ENCODE data around the gene HOXD4. TPM values are rescaled to one million over a fixed set of nuclear protein-coding genes. Genes with fewer than 3 reads are reported as not detected.

Gene HOXD4
- polyA plus RNA-seq, 2 of the 4 experiments (the other 2 are of a cell fraction): 0.27 to 0.87 TPM

DNA sequence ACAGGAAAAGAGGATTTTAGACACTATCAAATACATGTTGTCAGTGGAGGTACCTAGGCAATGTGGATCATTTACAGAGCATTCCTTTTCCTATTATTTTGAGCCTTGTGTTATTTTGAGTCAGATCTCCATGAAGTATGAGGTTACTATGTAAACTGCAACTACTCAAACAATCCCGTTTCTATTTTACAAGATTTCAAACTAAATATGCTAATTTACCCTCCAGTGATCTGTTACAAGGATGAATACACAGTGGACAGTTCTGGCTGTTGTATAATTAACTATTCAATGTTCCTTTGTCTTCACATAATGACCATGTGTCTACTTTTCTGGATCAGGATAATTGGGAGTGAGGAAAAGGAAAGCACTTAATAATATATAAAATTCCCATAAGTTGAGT lies 41.7 kb downstream of the HOXD4 start (continued):
- TF ChIP-seq, protein P1, sequence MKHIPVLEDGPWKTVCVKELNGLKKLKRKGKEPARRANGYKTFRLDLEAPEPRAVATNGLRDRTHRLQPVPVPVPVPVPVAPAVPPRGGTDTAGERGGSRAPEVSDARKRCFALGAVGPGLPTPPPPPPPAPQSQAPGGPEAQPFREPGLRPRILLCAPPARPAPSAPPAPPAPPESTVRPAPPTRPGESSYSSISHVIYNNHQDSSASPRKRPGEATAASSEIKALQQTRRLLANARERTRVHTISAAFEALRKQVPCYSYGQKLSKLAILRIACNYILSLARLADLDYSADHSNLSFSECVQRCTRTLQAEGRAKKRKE (CRISPR knock-in tag; IDR thresholded peaks at IDR 0.05; ENCODE audit: low read depth): no peak
- TF ChIP-seq TP53 (CRISPR knock-in tag; IDR thresholded peaks at IDR 0.05): no peak
- TF ChIP-seq SREBF2 (IDR thresholded peaks at IDR 0.05): no peak
- no peak for TF ChIP-seq HDAC2 (IDR thresholded peaks at IDR 0.05)
- TF ChIP-seq, protein P2, sequence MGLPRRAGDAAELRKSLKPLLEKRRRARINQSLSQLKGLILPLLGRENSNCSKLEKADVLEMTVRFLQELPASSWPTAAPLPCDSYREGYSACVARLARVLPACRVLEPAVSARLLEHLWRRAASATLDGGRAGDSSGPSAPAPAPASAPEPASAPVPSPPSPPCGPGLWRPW (IDR thresholded peaks at IDR 0.05): no peak
- TF ChIP-seq CHD4 (IDR thresholded peaks at IDR 0.05; ENCODE audit: borderline replicate concordance): no peak
- TF ChIP-seq CBX8 (IDR thresholded peaks at IDR 0.05): no peak
- TF ChIP-seq, protein P3, sequence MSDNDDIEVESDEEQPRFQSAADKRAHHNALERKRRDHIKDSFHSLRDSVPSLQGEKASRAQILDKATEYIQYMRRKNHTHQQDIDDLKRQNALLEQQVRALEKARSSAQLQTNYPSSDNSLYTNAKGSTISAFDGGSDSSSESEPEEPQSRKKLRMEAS (IDR thresholded peaks at IDR 0.05): no peak
- no peak for TF ChIP-seq HOXA7 (CRISPR knock-in tag; IDR thresholded peaks at IDR 0.05)
- no peak for TF ChIP-seq MAFK (IDR thresholded peaks at IDR 0.05; ENCODE audit: partially characterized antibody)

DNA sequence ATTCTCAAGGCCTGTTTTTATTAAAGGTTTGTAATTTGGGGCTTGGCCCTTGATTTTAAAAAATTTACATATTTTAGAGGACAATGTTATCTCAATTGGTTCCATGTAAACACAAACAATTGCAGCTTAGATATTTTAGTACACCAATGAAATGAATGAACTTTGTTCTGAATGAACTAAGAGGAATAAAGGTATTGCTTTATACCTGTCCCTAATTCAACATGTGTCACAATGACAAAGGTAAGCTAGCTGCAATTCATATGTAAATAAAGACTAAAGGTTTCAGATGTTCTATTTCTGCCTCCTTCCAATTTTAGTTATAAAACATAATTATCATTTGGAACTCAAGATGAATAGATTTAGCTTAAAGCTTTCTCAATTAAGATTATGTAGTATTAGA lies 48.6 kb downstream of the HOXD4 start:
- no peaks in the 10 kb centered on the region for H3K9me3 ChIP-seq
- TF ChIP-seq, protein P4, sequence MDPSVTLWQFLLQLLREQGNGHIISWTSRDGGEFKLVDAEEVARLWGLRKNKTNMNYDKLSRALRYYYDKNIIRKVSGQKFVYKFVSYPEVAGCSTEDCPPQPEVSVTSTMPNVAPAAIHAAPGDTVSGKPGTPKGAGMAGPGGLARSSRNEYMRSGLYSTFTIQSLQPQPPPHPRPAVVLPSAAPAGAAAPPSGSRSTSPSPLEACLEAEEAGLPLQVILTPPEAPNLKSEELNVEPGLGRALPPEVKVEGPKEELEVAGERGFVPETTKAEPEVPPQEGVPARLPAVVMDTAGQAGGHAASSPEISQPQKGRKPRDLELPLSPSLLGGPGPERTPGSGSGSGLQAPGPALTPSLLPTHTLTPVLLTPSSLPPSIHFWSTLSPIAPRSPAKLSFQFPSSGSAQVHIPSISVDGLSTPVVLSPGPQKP (IDR thresholded peaks at IDR 0.05; ENCODE audit: low read depth, low read length): no peak
- TF ChIP-seq EP300 (IDR thresholded peaks at IDR 0.05) (no peak), TFCP2L1 (CRISPR knock-in tag; IDR thresholded peaks at IDR 0.05) (no peak), POLR2A (IDR thresholded peaks at IDR 0.05; ENCODE audit: low read length) (no peak), BHLHE40 (IDR thresholded peaks at IDR 0.05; ENCODE audit: low read depth, low read length) (no peak), SMC3 (IDR thresholded peaks at IDR 0.05) (no peak), MAZ (IDR thresholded peaks at IDR 0.05; ENCODE audit: borderline replicate concordance, low read depth, low read length) (no peak), RFX5 (IDR thresholded peaks at IDR 0.05) (no peak), RNF2 (IDR thresholded peaks at IDR 0.05; ENCODE audit: borderline replicate concordance, low read depth) (no peak), RCOR1 (IDR thresholded peaks at IDR 0.05; ENCODE audit: low read depth, low read length) (no peak), SREBF2 (IDR thresholded peaks at IDR 0.05) (no peak)
- TF ChIP-seq, protein P3 (IDR thresholded peaks at IDR 0.05): no peak
- TF ChIP-seq, protein P5, sequence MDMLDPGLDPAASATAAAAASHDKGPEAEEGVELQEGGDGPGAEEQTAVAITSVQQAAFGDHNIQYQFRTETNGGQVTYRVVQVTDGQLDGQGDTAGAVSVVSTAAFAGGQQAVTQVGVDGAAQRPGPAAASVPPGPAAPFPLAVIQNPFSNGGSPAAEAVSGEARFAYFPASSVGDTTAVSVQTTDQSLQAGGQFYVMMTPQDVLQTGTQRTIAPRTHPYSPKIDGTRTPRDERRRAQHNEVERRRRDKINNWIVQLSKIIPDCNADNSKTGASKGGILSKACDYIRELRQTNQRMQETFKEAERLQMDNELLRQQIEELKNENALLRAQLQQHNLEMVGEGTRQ (IDR thresholded peaks at IDR 0.05): no peak
- TF ChIP-seq, protein P6, sequence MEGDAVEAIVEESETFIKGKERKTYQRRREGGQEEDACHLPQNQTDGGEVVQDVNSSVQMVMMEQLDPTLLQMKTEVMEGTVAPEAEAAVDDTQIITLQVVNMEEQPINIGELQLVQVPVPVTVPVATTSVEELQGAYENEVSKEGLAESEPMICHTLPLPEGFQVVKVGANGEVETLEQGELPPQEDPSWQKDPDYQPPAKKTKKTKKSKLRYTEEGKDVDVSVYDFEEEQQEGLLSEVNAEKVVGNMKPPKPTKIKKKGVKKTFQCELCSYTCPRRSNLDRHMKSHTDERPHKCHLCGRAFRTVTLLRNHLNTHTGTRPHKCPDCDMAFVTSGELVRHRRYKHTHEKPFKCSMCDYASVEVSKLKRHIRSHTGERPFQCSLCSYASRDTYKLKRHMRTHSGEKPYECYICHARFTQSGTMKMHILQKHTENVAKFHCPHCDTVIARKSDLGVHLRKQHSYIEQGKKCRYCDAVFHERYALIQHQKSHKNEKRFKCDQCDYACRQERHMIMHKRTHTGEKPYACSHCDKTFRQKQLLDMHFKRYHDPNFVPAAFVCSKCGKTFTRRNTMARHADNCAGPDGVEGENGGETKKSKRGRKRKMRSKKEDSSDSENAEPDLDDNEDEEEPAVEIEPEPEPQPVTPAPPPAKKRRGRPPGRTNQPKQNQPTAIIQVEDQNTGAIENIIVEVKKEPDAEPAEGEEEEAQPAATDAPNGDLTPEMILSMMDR (IDR thresholded peaks at IDR 0.05): no peak
- TF ChIP-seq, protein P7, sequence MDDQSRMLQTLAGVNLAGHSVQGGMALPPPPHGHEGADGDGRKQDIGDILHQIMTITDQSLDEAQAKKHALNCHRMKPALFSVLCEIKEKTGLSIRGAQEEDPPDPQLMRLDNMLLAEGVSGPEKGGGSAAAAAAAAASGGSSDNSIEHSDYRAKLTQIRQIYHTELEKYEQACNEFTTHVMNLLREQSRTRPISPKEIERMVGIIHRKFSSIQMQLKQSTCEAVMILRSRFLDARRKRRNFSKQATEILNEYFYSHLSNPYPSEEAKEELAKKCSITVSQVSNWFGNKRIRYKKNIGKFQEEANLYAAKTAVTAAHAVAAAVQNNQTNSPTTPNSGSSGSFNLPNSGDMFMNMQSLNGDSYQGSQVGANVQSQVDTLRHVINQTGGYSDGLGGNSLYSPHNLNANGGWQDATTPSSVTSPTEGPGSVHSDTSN (IDR thresholded peaks at IDR 0.05): no peak
- TF ChIP-seq, protein P8, sequence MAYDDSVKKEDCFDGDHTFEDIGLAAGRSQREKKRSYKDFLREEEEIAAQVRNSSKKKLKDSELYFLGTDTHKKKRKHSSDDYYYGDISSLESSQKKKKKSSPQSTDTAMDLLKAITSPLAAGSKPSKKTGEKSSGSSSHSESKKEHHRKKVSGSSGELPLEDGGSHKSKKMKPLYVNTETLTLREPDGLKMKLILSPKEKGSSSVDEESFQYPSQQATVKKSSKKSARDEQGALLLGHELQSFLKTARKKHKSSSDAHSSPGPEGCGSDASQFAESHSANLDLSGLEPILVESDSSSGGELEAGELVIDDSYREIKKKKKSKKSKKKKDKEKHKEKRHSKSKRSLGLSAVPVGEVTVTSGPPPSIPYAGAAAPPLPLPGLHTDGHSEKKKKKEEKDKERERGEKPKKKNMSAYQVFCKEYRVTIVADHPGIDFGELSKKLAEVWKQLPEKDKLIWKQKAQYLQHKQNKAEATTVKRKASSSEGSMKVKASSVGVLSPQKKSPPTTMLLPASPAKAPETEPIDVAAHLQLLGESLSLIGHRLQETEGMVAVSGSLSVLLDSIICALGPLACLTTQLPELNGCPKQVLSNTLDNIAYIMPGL (CRISPR knock-in tag; IDR thresholded peaks at IDR 0.05; ENCODE audit: borderline replicate concordance): no peak
- H3K4me3 ChIP-seq: no peak overlapping the region
- no peak overlapping the region for H3K27ac ChIP-seq
- CTCF ChIA-PET: interaction anchor here (0.7 to 1.3 kb wide), 4 partner anchors 11 to 1530 kb away, joined by 3 to 5 read pairs (median 3); partner anchors contain the start of gene HOXD1
- DNase-seq (ENCODE audit: low read depth in 1 of 2, low spot score in 1 of 2) (no peak), ATAC-seq (no peak), FAIRE-seq (no peak)
- no peaks in the 10 kb centered on the region for H3K4me1 ChIP-seq
- POLR2A ChIA-PET: no interaction called here
- no peak overlapping the region for H3K4me2 ChIP-seq
